WTC11 (cell line): Measurements from ENCODE around the gene VSIG10. TPM values are rescaled to one million over a fixed set of nuclear protein-coding genes. Genes with fewer than 3 reads are reported as not detected.

Source experiments
- ATAC-seq: fragments of 200-7000 bp; cut with Tn5 transposase; 2 replicates; pipeline ENCODE4 v1.10.0; 2021; ENCODE audit warnings: mild to moderate bottlenecking, moderate library complexity
- CTCF ChIA-PET: fragments of 300-600 bp; sonication (Branson Sonifier 250); formaldehyde crosslinking; loops from one replicate; lab custom pipeline; 2021; ENCODE audit warnings: antibody characterized with exemption; lab: Charles Lee
- POLR2A ChIA-PET: fragments of 350-600 bp; sonication (Branson Sonifier 250); formaldehyde crosslinking; loops from one replicate; lab custom pipeline; 2021; ENCODE audit warnings: antibody characterized with exemption; lab: Charles Lee
- DNase-seq: peaks from one replicate; pipeline ENCODE4 v3.0.0; 2021; ENCODE audit warnings: low spot score
- H3K27ac Mint-ChIP-seq: 2 replicates; pipeline ENCODE4 v1.8.0; 2021; ENCODE audit warnings: mixed read lengths
- H3K27me3 Mint-ChIP-seq: 2 replicates; pipeline ENCODE4 v1.8.0; 2021; ENCODE audit warnings: low read depth, mild to moderate bottlenecking, moderate library complexity, mixed read lengths
- H3K36me3 Mint-ChIP-seq: 2 replicates; pipeline ENCODE4 v1.8.0; 2021; ENCODE audit warnings: mixed read lengths
- H3K4me1 Mint-ChIP-seq: 2 replicates; pipeline ENCODE4 v1.8.0; 2022; ENCODE audit warnings: mixed read lengths
- H3K4me3 Mint-ChIP-seq: 2 replicates; pipeline ENCODE4 v1.8.0; 2021; ENCODE audit warnings: mild to moderate bottlenecking, moderate library complexity, mixed read lengths
- H3K9me3 Mint-ChIP-seq: 2 replicates; pipeline ENCODE4 v1.8.0; 2021; ENCODE audit warnings: mixed read lengths
- ATF1 ChIP-seq: sonication (generic); formaldehyde crosslinking; IDR thresholded peaks from 2 replicates; pipeline ENCODE4 v1.8.1; 2023; ENCODE audit warnings: mild to moderate bottlenecking, moderate library complexity, missing genetic modification reagents
- ATF2 ChIP-seq: sonication (generic); formaldehyde crosslinking; IDR thresholded peaks from 2 replicates; pipeline ENCODE4 v1.8.1; 2022; ENCODE audit warnings: low read depth, missing genetic modification reagents, borderline replicate concordance
- CREB1 ChIP-seq: sonication (generic); formaldehyde crosslinking; IDR thresholded peaks from 2 replicates; pipeline ENCODE4 v1.8.0; 2023; ENCODE audit warnings: mild to moderate bottlenecking, missing genetic modification reagents
- CREM ChIP-seq: sonication (generic); formaldehyde crosslinking; IDR thresholded peaks from 2 replicates; pipeline ENCODE4 v1.8.1; 2022; ENCODE audit warnings: mild to moderate bottlenecking, missing genetic modification reagents, moderate library complexity
- CTCF ChIP-seq: fragments of 200-600 bp; IDR thresholded peaks from 2 replicates; pipeline ENCODE4 v1.8.0; 2022; ENCODE audit warnings: antibody characterized with exemption
- ERG ChIP-seq: fragments of 250-450 bp; sonication (Bioruptor Pico); IDR thresholded peaks from 2 replicates; pipeline ENCODE4 v1.8.0; 2021; ENCODE audit warnings: mild to moderate bottlenecking
- FOXP1 ChIP-seq: sonication (generic); formaldehyde crosslinking; IDR thresholded peaks from 2 replicates; pipeline ENCODE4 v1.8.0; 2022; ENCODE audit warnings: missing genetic modification reagents, mild to moderate bottlenecking, moderate library complexity, borderline replicate concordance
- FOXP4 ChIP-seq: sonication (generic); formaldehyde crosslinking; IDR thresholded peaks from 2 replicates; pipeline ENCODE4 v1.8.0; 2022; ENCODE audit warnings: mild to moderate bottlenecking, missing genetic modification reagents
- HMGXB4 ChIP-seq: sonication (generic); formaldehyde crosslinking; IDR thresholded peaks from 2 replicates; pipeline ENCODE4 v1.8.1; 2023; ENCODE audit warnings: mild to moderate bottlenecking, moderate library complexity, missing genetic modification reagents
- IRF1 ChIP-seq: sonication (generic); formaldehyde crosslinking; IDR thresholded peaks from 2 replicates; pipeline ENCODE4 v1.8.0; 2023; ENCODE audit warnings: missing genetic modification reagents
- JAZF1 ChIP-seq: fragments of 250-450 bp; sonication (Bioruptor Pico); IDR thresholded peaks from 2 replicates; pipeline ENCODE4 v1.9.0; 2021; ENCODE audit warnings: moderate library complexity, mild to moderate bottlenecking, inconsistent platforms
- JUN ChIP-seq: sonication (generic); formaldehyde crosslinking; IDR thresholded peaks from 2 replicates; pipeline ENCODE4 v1.8.0; 2023; ENCODE audit warnings: mild to moderate bottlenecking, missing genetic modification reagents
- NFATC4 ChIP-seq: fragments of 250-450 bp; sonication (Bioruptor Pico); IDR thresholded peaks from 2 replicates; pipeline ENCODE4 v1.9.0; 2021; ENCODE audit warnings: mild to moderate bottlenecking
- OVOL2 ChIP-seq: fragments of 250-450 bp; sonication (Bioruptor Pico); IDR thresholded peaks from 2 replicates; pipeline ENCODE4 v1.9.0; 2021; ENCODE audit warnings: mild to moderate bottlenecking, borderline replicate concordance
- RORB ChIP-seq: fragments of 250-450 bp; sonication (Bioruptor Pico); IDR thresholded peaks from 2 replicates; pipeline ENCODE4 v1.9.0; 2021; ENCODE audit warnings: mild to moderate bottlenecking
- SMAD3 ChIP-seq: sonication (generic); formaldehyde crosslinking; IDR thresholded peaks from 2 replicates; pipeline ENCODE4 v1.8.0; 2022; ENCODE audit warnings: missing genetic modification reagents, mild to moderate bottlenecking, borderline replicate concordance
- SMAD4 ChIP-seq: sonication (generic); formaldehyde crosslinking; IDR thresholded peaks from 2 replicates; pipeline ENCODE4 v1.8.0; 2022; ENCODE audit warnings: mild to moderate bottlenecking, missing genetic modification reagents
- TCF7 ChIP-seq: sonication (generic); formaldehyde crosslinking; IDR thresholded peaks from 2 replicates; pipeline ENCODE4 v1.8.0; 2022; ENCODE audit warnings: mild to moderate bottlenecking, low read depth, missing genetic modification reagents, moderate library complexity
- TEAD1 ChIP-seq: sonication (generic); formaldehyde crosslinking; IDR thresholded peaks from 2 replicates; pipeline ENCODE4 v1.8.0; 2022; ENCODE audit warnings: mild to moderate bottlenecking, missing genetic modification reagents
- TP53 ChIP-seq: sonication (generic); formaldehyde crosslinking; IDR thresholded peaks from 2 replicates; pipeline ENCODE4 v1.8.1; 2023; ENCODE audit warnings: mild to moderate bottlenecking, missing genetic modification reagents
- USF1 ChIP-seq: sonication (generic); formaldehyde crosslinking; IDR thresholded peaks from 2 replicates; pipeline ENCODE4 v1.8.0; 2022; ENCODE audit warnings: mild to moderate bottlenecking, missing genetic modification reagents
- ZNF263 ChIP-seq: sonication (generic); formaldehyde crosslinking; IDR thresholded peaks from 2 replicates; pipeline ENCODE4 v1.8.1; 2022; ENCODE audit warnings: low read depth, mild to moderate bottlenecking, moderate library complexity, missing genetic modification reagents
- ZNF317 ChIP-seq: sonication (generic); formaldehyde crosslinking; IDR thresholded peaks from 2 replicates; pipeline ENCODE4 v1.8.1; 2023; ENCODE audit warnings: low read depth, mild to moderate bottlenecking, moderate library complexity, missing genetic modification reagents, borderline replicate concordance
- ZNF416 ChIP-seq: fragments of 250-450 bp; sonication (Bioruptor Pico); IDR thresholded peaks from 2 replicates; pipeline ENCODE4 v1.9.0; 2021; ENCODE audit warnings: mild to moderate bottlenecking, inconsistent platforms
- total RNA-seq: library from RNA; stranded (reverse); gene quantifications from 3 replicates; pipeline ENCODE4 v1.2.3, GENCODE V29; 2021

The VSIG10 gene
- total RNA-seq, 1 experiment from 2014 or later, result 82.5 TPM

- TF ChIP-seq ERG (CRISPR knock-in tag), result no peak
Measured at GRCh38 chr12:118136559-118137003, 32.8 kb upstream of the VSIG10 start (continued).

- ATAC-seq (peak; percentile 95), DNase-seq (peak; percentile 87)
- Mint-ChIP-seq H3K4me1 (peaks cover 16% of the 10 kb centered on the region), H3K36me3 (peaks cover 29% of the 10 kb centered on the region), H3K4me3 (peak within 1 kb of the TSS; percentile 89), H3K9me3 (no peaks in the 10 kb centered on the region), H3K27ac (peak within 1 kb of the TSS; percentile 97), H3K27me3 (no peaks in the 10 kb centered on the region)
- ChIA-PET CTCF (interaction anchor here (1.0 to 3.2 kb wide), 8 partner anchors 15 to 286 kb away, joined by 3 to 35 read pairs (median 6); partner anchors contain the start of gene SUDS3), POLR2A (interaction anchor here (0.6 to 2.4 kb wide), 7 partner anchors 15 to 1046 kb away, joined by 3 to 12 read pairs (median 4); partner anchors contain the start of genes SUDS3 and VSIG10)
- TF ChIP-seq RORB (CRISPR knock-in tag), result no peak
- TF ChIP-seq NFATC4 (CRISPR knock-in tag), result no peak
- TF ChIP-seq ATF1 (CRISPR knock-in tag), result no peak; the same call in 1 of the 2 replicates
- peak; percentile 42 for TF ChIP-seq TP53 (CRISPR knock-in tag)
- TF ChIP-seq FOXP4, result peak; percentile 95
- no peak for TF ChIP-seq ATF2 (CRISPR knock-in tag)
- no peak for TF ChIP-seq ZNF263 (CRISPR knock-in tag)
- no peak for TF ChIP-seq ZNF317 (CRISPR knock-in tag)
- no peak for TF ChIP-seq JUN (CRISPR knock-in tag)
- TF ChIP-seq ZNF416 (CRISPR knock-in tag), result no peak
- no peak for TF ChIP-seq ERG (CRISPR knock-in tag)
- peak; percentile 98 for TF ChIP-seq FOXP1 (CRISPR knock-in tag)
- no peak for TF ChIP-seq CTCF
- TF ChIP-seq TCF7, result peak; percentile 73; the same call in 1 of the 2 replicates
- peak; percentile 52; the same call in 1 of the 2 replicates for TF ChIP-seq CREB1 (CRISPR knock-in tag)
- TF ChIP-seq IRF1 (CRISPR knock-in tag), result peak; percentile 17; the same call in 1 of the 2 replicates
- peak; percentile 98 for TF ChIP-seq HMGXB4 (CRISPR knock-in tag)
- TF ChIP-seq JAZF1 (CRISPR knock-in tag), result no peak
- no peak for TF ChIP-seq SMAD4
- 0 out of 2 replicates have a peak, but pooled peaks have one; percentile 44 for TF ChIP-seq CREM (CRISPR knock-in tag)
- no peak for TF ChIP-seq TEAD1 (CRISPR knock-in tag)
- TF ChIP-seq USF1 (CRISPR knock-in tag), result peak; percentile 68; the same call in 1 of the 2 replicates
- no peak for TF ChIP-seq OVOL2 (CRISPR knock-in tag)
- no peak for TF ChIP-seq SMAD3
Measured at GRCh38 chr12:118135788-118136558, 32.2 kb upstream of the VSIG10 start, which contains the start of gene PEBP1. Gene PEBP1 (plus strand): TSS chr12:118136124. CDS start chr12:118136210, 86 bp downstream.
